GM12801 (cell line): ENCODE data around the gene NRXN3.

ENCODE experiments used
- TF ChIP-seq, protein P1 (sequence below): IDR thresholded peaks from one replicate; pipeline ENCODE4 v1.5.1; 2011; ENCODE audit warnings: control low read depth; ENCODE audit not compliant: insufficient read length; ENCODE audit errors: extremely low read depth

Gene NRXN3

DNA sequence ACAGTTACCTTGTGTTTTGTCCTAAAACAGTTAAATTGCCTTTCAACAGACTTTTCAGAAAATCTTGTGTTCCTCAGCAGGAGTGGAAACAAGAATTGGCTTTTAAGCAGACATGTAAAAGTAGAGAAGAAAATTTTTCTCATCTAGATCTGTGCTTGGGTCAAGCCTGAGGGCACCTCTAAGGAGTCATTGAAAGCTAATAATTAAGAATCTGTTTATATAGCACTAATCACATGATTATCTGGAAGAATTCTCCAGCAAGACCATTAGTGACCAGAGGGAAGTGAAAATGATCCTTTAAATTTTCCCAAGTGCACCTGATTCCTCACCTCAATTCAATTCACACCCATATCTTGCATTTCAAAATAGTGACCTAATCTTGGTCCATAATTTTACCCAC is 1746.1 kb downstream of the NRXN3 start:
- TF ChIP-seq, protein P1, sequence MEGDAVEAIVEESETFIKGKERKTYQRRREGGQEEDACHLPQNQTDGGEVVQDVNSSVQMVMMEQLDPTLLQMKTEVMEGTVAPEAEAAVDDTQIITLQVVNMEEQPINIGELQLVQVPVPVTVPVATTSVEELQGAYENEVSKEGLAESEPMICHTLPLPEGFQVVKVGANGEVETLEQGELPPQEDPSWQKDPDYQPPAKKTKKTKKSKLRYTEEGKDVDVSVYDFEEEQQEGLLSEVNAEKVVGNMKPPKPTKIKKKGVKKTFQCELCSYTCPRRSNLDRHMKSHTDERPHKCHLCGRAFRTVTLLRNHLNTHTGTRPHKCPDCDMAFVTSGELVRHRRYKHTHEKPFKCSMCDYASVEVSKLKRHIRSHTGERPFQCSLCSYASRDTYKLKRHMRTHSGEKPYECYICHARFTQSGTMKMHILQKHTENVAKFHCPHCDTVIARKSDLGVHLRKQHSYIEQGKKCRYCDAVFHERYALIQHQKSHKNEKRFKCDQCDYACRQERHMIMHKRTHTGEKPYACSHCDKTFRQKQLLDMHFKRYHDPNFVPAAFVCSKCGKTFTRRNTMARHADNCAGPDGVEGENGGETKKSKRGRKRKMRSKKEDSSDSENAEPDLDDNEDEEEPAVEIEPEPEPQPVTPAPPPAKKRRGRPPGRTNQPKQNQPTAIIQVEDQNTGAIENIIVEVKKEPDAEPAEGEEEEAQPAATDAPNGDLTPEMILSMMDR: no peak

DNA sequence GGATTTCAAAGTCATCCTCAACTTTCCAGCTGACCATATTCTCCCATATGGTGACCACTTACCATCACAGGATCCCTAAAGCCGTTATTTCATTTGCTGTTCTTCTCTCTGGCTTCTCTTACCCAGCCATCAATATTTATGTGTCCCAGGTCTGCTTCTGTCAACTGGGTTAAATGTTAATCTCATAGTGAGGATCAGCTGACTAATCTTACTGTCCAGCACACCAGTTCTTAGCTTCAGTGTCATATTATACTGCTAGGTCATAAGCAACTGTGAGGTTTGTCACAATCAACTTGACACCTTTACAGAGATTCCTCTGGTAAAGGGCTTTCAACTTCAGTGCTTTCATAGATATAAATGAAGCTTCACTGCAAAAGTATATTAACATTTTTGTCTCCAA is 1746.7 kb downstream of the NRXN3 start:
- TF ChIP-seq, protein P1: no peak
